Stimulated activated CD4-positive, alpha-beta T cell treated with anti-CD3 and anti-CD28 coated beads, Interleukin-4, amount 100 ng/mL, for 48 hours (primary cell): ENCODE measurements around the gene MEI4.
"Not testable (repeated sequence)": the region's sequence is repeated elsewhere in the genome, so short reads cannot be mapped to it uniquely, and the experiment has no call there.

Experiments
- DNase-seq, 2 donors: peaks; one replicate each; pipeline ENCODE4 v3.0.0-alpha.2; 2020; ENCODE audit warnings: low read depth in 2 of 2

The MEI4 gene

GRCh38 chr6:77678048-77678447 lies 25.2 kb downstream of the MEI4 start:
- no peak for DNase-seq

DNA sequence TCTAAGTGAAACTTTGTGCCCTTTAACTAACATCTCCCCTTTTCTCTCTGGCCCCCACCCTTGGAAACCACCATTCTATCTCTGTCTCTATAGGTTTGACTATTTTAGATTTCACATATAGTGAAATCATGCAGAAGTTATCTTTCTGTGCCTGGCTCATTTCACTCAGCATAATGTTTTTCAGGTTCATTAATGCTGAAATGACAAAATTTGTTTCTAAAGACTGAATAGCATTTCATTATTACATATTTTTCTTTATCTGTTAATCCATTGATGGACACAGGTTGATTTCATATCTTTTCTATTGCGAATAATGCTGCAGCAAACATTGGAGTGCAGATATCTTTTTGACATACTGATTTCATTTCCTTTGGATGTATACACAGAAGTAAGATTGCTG lies 30.7 kb downstream of the MEI4 start:
- no peak for DNase-seq

GRCh38 chr6:77686931-77687330 lies 34.1 kb downstream of the MEI4 start:
- DNase-seq: no peak

DNA sequence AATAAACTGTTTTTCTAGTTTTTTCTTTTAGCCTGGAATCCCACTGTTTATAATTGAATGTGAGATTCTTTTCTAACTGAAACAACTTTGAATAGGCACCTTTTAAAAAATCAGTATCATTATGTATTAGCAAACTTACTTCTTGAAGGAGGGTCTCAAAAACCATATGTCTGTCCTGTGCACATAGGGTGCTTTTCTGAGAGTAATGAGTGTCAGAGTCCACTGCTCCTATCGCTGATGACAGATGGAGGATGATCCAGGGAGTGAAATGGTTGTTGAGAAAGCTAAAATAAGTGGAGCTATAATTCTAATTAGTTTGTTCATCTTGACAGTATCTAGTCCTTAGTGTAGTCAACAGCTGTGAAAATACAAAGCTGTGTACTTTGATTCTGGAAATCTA lies 35.8 kb downstream of the MEI4 start:
- DNase-seq: no peak

DNA sequence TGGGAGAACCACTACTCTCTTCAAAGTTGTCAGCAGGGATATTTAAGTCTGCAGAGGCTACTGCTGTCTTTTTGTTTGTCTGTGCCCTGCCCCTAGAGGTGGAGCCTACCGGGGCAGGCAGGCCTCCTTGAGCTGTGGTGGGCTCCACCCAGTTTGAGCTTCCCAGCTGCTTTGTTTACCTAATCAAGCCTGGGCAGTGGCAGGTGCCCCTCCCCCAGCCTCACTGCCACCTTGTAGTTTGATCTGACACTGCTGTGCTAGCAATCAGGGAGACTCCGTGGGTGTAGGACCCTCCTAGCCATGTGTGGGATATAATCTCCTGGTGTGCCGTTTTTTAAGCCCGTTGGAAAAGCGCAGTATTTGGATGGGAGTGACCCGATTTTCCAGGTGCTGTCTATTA lies 47.3 kb downstream of the MEI4 start:
- not testable (repeated sequence) for DNase-seq

DNA sequence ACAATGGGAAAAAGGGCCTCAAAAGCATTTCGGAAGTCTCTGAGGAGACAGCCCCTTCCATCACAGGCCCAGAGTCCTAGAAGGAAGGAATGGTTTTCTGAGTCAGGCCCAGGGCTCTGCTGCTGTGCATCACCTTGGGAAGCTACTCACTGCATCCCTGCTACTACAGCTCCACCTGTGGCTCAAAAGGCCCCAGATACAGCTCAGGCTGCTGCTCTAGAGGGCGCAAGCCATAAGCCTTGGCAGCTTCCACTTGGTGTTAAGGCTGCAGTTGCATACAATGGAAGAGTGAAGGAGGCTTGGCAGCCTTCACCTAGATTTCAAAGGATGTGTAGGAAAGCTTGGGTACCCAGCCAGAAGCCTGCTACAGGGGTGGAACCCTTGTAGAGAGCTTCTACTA lies 54.8 kb downstream of the MEI4 start:
- DNase-seq: no peak

GRCh38 chr6:77715588-77715987 lies 62.7 kb downstream of the MEI4 start:
- DNase-seq: no peak

DNA sequence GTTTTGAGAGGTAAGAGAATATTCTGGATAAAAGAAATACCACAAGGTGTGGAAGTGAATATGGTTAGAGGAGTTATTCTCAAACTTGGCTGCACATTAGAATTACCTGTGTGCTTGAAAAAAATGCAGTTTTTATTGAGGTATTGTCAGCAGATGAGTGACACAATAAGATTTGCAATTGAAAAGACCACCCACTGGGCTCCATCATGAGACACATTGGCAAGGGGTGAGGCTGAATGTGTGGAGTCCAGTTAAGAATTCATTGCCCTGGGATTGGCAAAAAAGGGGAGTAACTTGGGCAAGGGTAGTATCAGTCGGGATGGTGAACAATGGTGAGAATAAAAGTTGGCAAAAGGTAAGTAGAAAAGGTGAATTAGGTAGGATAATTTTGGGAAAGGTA lies 63.5 kb downstream of the MEI4 start:
- no peak for DNase-seq

DNA sequence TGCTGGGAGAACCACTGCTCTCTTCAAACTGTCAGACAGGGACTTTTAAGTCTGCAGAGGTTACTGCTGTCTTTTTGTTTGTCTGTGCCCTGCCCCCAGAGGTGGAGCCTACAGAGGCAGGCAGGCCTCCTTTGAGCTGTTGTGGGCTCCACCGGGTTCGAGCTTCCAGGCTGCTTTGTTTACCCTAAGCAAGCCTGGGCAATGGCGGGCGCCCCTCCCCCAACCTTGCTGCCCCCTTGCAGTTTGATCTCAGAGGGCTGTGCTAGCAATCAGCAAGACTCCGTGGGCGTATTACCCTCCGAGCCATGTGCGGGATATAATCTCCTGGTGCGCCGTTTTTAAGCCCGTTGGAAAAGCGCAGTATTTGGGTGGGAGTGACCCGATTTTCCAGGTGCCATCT lies 83.2 kb downstream of the MEI4 start:
- DNase-seq: not testable (repeated sequence)

DNA sequence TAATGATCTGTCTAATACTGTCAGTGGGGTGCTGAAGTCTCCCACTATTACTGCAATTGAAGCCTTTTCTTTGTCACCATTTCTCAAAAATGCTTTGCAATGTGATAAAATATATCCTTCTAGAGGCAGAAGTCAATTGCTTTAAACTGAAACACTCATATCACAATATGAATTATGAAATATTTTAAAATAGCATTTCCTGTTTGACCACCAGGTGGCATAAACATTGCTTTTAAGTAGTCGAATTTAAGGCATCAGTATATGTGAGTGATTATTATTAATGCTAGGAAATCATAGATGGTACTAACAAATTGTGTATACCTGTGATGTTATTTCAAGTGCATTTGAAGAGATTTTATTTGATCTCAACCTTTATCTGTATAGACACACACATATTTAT lies 87.5 kb downstream of the MEI4 start:
- no peak for DNase-seq

DNA sequence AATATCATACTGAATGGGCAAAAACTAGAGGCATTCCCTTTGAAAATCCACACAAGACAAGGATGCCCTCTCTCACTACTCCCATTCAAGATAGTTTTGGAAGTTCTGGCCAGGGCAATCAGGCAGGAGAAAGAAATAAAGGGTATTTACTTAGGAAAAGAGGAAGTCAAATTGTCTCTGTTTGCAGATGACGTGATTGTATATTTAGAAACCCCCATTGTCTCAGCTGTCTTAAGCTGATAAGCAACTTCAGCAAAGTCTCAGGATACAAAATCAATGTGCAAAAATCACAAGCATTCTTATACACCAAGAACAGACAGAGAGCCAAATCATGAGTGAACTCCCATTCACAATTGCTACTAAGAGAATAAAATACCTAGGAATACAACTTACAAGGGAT lies 99.3 kb downstream of the MEI4 start:
- not testable (repeated sequence) for DNase-seq

- no peak for DNase-seq
Measured at GRCh38 chr6:77762386-77762785, 109.5 kb downstream of the MEI4 start.

GRCh38 chr6:77763124-77763523 lies 110.3 kb downstream of the MEI4 start:
- no peak for DNase-seq

DNA sequence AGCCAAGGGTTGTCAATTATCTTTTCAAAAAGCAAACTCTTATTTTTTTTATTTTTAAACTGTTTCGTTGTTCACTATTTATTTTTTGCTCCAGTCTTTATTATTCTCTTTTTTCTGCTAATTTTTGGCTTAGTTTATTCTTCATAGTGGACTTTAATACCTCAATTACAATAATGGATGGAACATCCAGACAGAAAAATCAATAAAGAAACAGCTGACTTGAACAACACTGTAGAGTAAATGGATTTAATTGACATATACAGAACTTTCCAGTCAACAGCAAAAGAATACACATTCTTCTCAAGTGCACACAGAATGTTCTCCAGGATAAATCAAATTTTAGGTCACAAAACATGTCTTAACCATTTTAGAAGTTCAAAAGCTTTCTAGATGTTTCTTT lies 111.5 kb downstream of the MEI4 start:
- no peak for DNase-seq

DNA sequence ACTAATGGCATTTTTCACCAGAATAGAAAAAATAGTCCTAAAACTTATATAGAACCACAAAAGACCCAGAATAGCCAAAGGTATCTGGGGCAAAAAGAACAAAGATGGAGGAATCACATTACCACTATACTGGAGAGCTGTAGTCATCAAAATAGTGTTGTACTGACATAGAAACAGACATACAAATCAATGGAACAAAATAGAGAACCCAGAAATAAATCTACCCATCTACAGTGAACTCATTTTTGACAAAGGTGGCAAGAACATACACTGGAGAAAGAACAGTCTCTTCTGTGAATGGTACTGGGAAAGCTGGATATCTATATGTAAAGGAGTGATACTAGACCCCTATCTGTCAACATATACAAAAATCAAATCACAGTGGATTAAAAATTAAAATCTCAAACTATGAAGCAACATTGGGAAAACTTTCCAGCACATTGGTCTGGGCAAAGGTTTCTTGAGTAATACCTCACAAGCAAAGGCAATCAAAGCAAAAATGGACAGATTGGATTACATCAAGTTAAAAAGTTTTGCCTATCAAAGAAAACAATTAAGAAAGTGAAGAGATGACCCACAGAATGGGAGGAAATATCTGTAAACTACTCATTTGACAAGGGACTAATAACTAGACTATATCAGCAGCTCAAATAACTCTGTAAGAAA lies 120.5 kb downstream of the MEI4 start:
- DNase-seq: no peak

GRCh38 chr6:77774457-77774856 lies 121.6 kb downstream of the MEI4 start:
- no peak for DNase-seq

DNA sequence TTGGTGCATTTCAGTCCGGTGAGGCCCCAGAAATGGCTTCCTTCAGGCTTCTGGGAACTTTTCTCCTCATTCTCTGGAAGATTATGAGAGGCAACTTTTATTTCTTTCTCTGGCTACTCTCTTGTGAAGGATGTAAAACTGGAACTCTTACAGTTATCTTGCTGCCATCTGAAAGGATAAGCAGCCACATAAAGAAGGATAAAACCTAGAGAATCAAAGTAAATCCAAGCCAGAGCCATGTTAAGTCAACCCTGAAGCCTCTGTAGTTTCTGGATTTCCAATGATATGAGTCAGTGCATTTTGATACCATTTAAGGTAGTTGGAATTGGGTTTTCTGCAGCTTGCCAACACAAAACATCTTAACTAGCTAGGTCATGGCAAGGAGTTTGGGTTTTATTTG lies 123.6 kb downstream of the MEI4 start:
- DNase-seq: no peak

DNA sequence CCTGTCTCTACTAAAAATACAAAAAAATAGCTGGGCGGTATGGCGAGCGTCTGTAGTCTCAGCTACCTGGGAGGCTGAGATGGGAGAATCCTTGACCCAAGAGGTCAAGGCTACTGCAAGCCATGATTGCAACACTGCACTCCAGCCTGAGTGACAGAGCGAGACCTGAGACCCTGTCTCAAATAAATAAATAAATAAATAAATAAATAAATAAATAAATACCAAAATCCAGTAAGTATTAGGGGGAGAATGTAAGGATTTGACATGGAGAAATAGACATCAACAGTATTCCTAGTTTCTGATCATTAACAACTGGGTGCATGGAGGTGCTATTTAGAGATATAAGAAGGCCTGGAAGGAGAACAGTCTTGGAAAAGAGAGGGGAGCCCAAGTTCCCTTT lies 125.7 kb downstream of the MEI4 start:
- DNase-seq: no peak

DNA sequence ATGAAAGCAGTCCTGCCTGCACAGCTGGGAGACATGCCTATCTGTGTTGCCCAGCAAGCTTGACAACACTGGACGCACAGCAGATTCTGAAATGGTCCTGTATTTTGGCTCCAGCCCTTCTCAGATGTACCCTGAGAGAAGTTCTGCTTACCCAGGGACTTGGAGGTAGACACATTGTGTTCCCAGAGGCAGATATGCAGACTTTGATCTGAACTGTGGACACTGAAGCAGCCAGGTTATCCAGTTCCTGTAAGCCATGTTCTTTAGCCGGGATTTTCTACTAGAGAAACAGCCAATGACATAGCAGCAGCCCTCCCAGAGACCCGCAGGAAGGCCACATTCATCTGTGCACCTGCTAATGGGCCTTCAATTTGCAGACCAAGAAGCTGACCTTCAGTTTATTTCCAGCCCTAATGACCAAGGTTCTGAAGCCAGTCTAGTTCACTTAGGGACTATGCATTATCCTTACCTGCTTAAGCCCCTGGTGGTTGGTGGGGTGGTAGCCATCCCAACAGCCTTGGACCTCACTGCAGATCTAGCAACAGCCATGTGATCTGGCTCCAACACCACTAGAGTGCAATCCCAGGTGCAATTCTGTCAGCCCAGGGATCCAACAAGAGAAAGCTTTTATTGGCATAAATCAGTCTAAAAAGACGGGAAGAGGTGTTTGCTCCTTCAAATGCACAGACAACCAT lies 134.2 kb downstream of the MEI4 start:
- no peak for DNase-seq

DNA sequence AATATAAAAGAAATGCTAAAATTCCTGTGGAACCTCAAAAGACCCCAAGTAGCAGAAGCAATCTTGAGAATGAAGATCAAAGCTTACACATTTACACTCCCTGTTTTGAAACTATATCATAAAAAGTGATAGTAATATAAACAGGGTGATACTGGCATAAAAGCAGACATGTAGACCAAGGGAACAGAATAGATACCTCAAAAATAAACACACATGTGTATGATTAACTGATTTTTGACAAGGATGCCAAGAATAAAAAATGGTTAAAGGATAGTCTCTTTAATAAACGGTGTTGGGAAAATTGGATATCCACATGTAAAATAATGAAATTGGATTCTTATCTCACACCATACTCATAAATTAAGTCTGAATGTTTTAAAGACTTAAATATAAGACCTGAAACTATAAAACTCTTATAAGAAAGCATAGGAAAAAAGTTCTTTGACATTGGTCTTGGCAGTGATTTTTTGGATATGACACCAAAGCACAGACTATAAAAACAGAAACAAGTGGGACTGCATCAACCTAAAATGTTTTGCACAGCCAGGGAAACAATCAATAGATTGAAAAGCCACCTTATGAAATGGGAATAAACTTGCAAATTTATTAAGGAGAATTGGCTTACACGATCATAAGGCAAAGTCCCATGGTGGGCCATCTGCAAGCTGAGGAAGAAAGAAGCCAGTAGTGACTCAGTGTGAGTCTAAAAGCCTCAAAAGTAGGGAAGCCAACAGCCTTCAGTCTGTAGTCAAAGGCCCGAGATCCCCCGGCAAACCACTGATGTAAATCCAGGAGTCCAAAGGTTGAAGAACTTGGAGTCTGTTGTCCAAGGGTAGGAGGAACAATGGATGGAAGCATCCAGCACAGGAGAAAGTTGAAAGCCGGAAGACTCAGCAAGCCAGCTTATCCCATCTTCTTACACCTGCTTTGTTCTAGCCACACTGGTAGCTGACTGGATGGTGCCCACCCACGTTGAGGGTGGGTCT lies 144.3 kb downstream of the MEI4 start:
- DNase-seq: no peak

DNA sequence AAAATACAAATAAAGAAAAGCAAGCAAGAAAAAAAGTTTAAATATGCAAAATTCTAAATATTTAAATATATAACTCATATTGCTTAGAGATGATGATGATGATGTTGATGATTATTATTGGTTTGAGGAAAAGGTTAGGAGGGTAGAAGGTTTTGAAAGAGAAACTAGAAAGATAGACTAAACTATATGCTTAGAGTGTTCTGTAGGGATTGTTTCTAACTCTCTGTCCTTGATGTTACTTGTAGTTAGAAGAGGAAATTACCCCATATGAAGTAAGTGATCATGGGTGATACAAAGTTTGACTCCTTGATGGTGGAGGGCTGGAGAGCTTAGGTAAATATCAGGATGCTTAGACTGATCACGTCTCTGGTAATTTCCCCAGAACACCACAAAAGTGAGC lies 159.5 kb downstream of the MEI4 start:
- DNase-seq: no peak

- DNase-seq: no peak
Measured at GRCh38 chr6:77813090-77813489, 160.3 kb downstream of the MEI4 start.

GRCh38 chr6:77814119-77814518 lies 161.3 kb downstream of the MEI4 start:
- DNase-seq: no peak
